Dermis microvascular lymphatic vessel endothelial cell (primary cell): Measurements from ENCODE around the gene ADGRG6. TPM values are rescaled to one million over a fixed set of nuclear protein-coding genes. Genes with fewer than 3 reads are reported as not detected.

Experiments used
- DNase-seq, 2 donors: peaks; one replicate each; pipeline versions ENCODE4 v3.0.0 to v3.0.0-alpha.2; 2010; ENCODE audit warnings: low read depth in 2 of 2
- total RNA-seq: library from RNA; depleted of rRNA; stranded (reverse); fragments of >200 nt; gene quantifications from 2 replicates; pipeline ENCODE4 v1.2.1, GENCODE V29; 2014

ADGRG6 gene
- total RNA-seq, 1 donor from 2014 or later: 3.3 TPM

- no peak for DNase-seq
Measured at GRCh38 chr6:142481466-142481865, 179.7 kb downstream of the ADGRG6 start.

- DNase-seq: no peak
Measured at GRCh38 chr6:142482249-142482648, 180.4 kb downstream of the ADGRG6 start.

- no peak for DNase-seq
Measured at GRCh38 chr6:142482974-142483373, 181.2 kb downstream of the ADGRG6 start.

- no peak for DNase-seq
Measured at GRCh38 chr6:142485256-142485655, 183.4 kb downstream of the ADGRG6 start.

- no peak for DNase-seq
Measured at GRCh38 chr6:142489722-142490610, 188.2 kb downstream of the ADGRG6 start.

Other genes starting within 250 kb of the ADGRG6 start
- not detected in 2 replicates for gene GJE1, start 169.1 kb upstream of the ADGRG6 start, total RNA-seq
- gene NMBR, start 154.9 kb upstream of the ADGRG6 start, total RNA-seq: not detected in 2 replicates
- gene VTA1, start 154.7 kb upstream of the ADGRG6 start, total RNA-seq: 21.7 and 27.2 TPM in 2 replicates